GM18519 (cell line): Measurements from ENCODE around the gene CLEC2D.
"Not testable (repeated sequence)": the region's sequence is repeated elsewhere in the genome, so short reads cannot be mapped to it uniquely, and the experiment has no call there.

Source experiments
- ATAC-seq: cut with Tn5 transposase; IDR thresholded peaks from one replicate; pipeline ENCODE4 v1.9.1; 2021; ENCODE audit warnings: mild to moderate bottlenecking, moderate library complexity; ENCODE audit not compliant: unreplicated experiment, low FRiP score

Gene CLEC2D

GRCh38 chr12:9650151-9650576, 19.3 kb upstream of the CLEC2D start:
- ATAC-seq = no peak

GRCh38 chr12:9651265-9651729, 18.2 kb upstream of the CLEC2D start:
- no peak for ATAC-seq

- no peak for ATAC-seq
These were observed 9.5 kb upstream of the CLEC2D start for GRCh38 chr12:9660046-9660445.

GRCh38 chr12:9661720-9662119, 7.8 kb upstream of the CLEC2D start:
- ATAC-seq = no peak

- ATAC-seq = no peak
These were observed 7.0 kb upstream of the CLEC2D start for GRCh38 chr12:9662488-9662887.

GRCh38 chr12:9667403-9668160, 1.9 kb upstream of the CLEC2D start:
- peak; percentile 34 for ATAC-seq

- ATAC-seq = no peak
These were observed 1.1 kb upstream of the CLEC2D start for GRCh38 chr12:9668161-9669018.

GRCh38 chr12:9669019-9669326, 540 bp upstream of the CLEC2D start:
- no peak for ATAC-seq

GRCh38 chr12:9672340-9672739, 2.8 kb downstream of the CLEC2D start:
- ATAC-seq = not testable (repeated sequence)

- ATAC-seq = no peak
These were observed 4.1 kb downstream of the CLEC2D start for GRCh38 chr12:9673404-9674225.

- ATAC-seq = no peak
These were observed 4.7 kb downstream of the CLEC2D start for GRCh38 chr12:9674226-9674590.

- not testable (repeated sequence) for ATAC-seq
These were observed 13.0 kb downstream of the CLEC2D start for GRCh38 chr12:9682508-9682907.

- ATAC-seq = not testable (repeated sequence)
These were observed 13.4 kb downstream of the CLEC2D start for GRCh38 chr12:9682949-9683348.

GRCh38 chr12:9685366-9685765, 15.9 kb downstream of the CLEC2D start:
- ATAC-seq = not testable (repeated sequence)

- no peak for ATAC-seq
These were observed 16.4 kb downstream of the CLEC2D start for GRCh38 chr12:9685915-9686314.

- no peak for ATAC-seq
These were observed 17.7 kb downstream of the CLEC2D start for GRCh38 chr12:9687228-9687627.

- ATAC-seq = no peak
These were observed 23.4 kb downstream of the CLEC2D start for GRCh38 chr12:9692909-9693308.

- ATAC-seq = no peak
These were observed 24.7 kb downstream of the CLEC2D start for GRCh38 chr12:9694241-9694640.

- ATAC-seq = not testable (repeated sequence)
These were observed 25.6 kb downstream of the CLEC2D start for GRCh38 chr12:9695150-9695549.

- not testable (repeated sequence) for ATAC-seq
These were observed 26.1 kb downstream of the CLEC2D start for GRCh38 chr12:9695661-9696060.

- no peak for ATAC-seq
These were observed 28.1 kb downstream of the CLEC2D start for GRCh38 chr12:9697619-9698018.
